Testis (tissue), 3 donors: ENCODE data around the gene DYNC1I1. TPM values are rescaled to one million over a fixed set of nuclear protein-coding genes. Genes with fewer than 3 reads are reported as not detected.

Experiments used
- DNase-seq: peaks from one replicate; pipeline ENCODE4 v3.0.0-alpha.2; 2019
- H3K27ac ChIP-seq, 2 donors: fragments of 200-600 bp; sonication (generic); one replicate each; pipeline ENCODE4 v1.5.1; 2019
- H3K27me3 ChIP-seq: fragments of 200-600 bp; sonication (generic); one replicate; pipeline ENCODE4 v1.5.1; 2019
- H3K36me3 ChIP-seq: fragments of 200-600 bp; sonication (generic); one replicate; pipeline ENCODE4 v1.5.1; 2017; ENCODE audit warnings: low read depth; ENCODE audit errors: missing control alignments
- H3K4me1 ChIP-seq: fragments of 200-600 bp; sonication (generic); one replicate; pipeline ENCODE4 v1.5.1; 2019
- H3K4me3 ChIP-seq, 2 donors: fragments of 200-600 bp; sonication (generic); one replicate each; pipeline ENCODE4 v1.5.1; 2017 to 2019
- H3K9me3 ChIP-seq: fragments of 200-600 bp; sonication (generic); one replicate; pipeline ENCODE4 v1.5.1; 2017
- CTCF ChIP-seq, 3 experiments: fragments of 450-650 bp in 2 of 3; fragments of 200-600 bp in 1 of 3; sonication (generic) in 1 of 3; IDR thresholded peaks; one replicate each; pipeline ENCODE4 v1.5.1; 2016 to 2019; ENCODE audit warnings: antibody characterized with exemption in 3 of 3, mild to moderate bottlenecking in 2 of 3, moderate library complexity in 1 of 3
- POLR2A ChIP-seq: fragments of 450-650 bp; IDR thresholded peaks from one replicate; pipeline ENCODE4 v1.6.1; 2017; ENCODE audit warnings: antibody characterized with exemption, mild to moderate bottlenecking, moderate library complexity
- WGBS, 2 donors: methylation state at CpG; one replicate each; pipeline ENCODE4 v1.1.5; 2018; 5-methylcytosine and 5-hydroxymethylcytosine counted together
- intact Hi-C: fragments of 100-400 bp; cut with DNase I; formaldehyde crosslinking; loops from one replicate; pipeline ENCODE4 v1.15.1; 2023; ENCODE audit warnings: low total_unique reads
- polyA plus RNA-seq: library from polyadenylated mRNA; stranded (reverse); fragments of 350-450 nt; fragmentation: Illumina TruSeq; extraction: RNeasy Lipid Tissue Mini Kit (QIAGEN cat#74804); gene quantifications from one replicate; pipeline ENCODE4 v1.2.3, GENCODE V29; 2014; ENCODE audit warnings: low read depth, low replicate concordance; ENCODE audit not compliant: insufficient read depth
- total RNA-seq, 2 donors: library from RNA; depleted of rRNA; stranded (reverse); fragments of >200 nt; gene quantifications; one replicate each; pipeline ENCODE4 v1.2.3, GENCODE V29; 2016

Gene DYNC1I1
- total and polyA plus RNA-seq, 3 donors from 2014 or later, result 3.7 to 7.1 (median 5.0) TPM

DNA sequence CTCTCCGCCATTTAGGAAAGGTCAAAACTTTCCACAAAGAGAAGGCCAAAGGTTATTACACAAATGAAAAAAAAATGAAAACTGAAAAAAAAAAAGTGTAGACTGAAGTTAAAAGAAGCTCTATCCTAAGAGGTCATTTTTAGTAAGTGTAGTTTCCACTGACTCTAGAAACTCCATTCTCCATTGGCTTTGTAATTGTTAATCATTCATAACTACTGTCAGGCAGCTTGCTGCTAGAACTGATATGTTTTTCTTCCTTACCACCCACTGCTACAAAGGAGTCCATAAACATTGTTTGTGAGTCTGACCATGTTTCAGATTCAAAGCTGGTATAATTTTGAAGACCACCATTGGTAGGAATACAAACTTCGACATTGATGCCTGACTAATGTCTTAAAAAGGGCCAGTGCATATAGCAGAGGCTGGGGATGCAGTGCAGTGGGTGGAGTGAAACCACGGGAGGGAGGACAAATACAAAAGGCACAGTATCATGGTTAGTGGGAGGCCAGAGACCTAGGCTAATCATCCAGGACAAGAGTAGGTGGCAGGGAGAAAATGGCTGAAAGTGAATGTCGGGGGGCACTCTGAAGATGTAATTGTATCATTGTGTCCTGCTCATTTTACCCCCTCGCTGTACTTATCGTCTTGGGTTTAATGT lies 16.9 kb upstream of the DYNC1I1 start:
- WGBS, 2 donors, result 86 to 88% methylated on average over 6 of the region's 6 CpGs

GRCh38 chr7:95758187-95758586 lies 14.2 kb upstream of the DYNC1I1 start:
- DNase-seq, result no peak
- H3K27me3 ChIP-seq, result no peaks in the 10 kb centered on the region
- H3K4me1 ChIP-seq, result no peaks in the 10 kb centered on the region
- TF ChIP-seq POLR2A (no peak), CTCF (IDR thresholded peaks at IDR 0.05) (no peak)
- H3K4me3 ChIP-seq, result no peak overlapping the region
- no peaks in the 10 kb centered on the region for H3K36me3 ChIP-seq
- H3K27ac ChIP-seq, result no peak overlapping the region
- H3K9me3 ChIP-seq, result no peaks in the 10 kb centered on the region
- 50 to 72% methylated on average over 3 of the region's 3 CpGs for WGBS, 2 donors
- intact Hi-C loops, result no loop called here

More for the DNA sequence above, 16.9 kb upstream of the DYNC1I1 start:
- no peak overlapping the region for H3K4me3 ChIP-seq
- intact Hi-C loops, result no loop called here
- no peak for TF ChIP-seq POLR2A
- no peak for TF ChIP-seq CTCF (IDR thresholded peaks at IDR 0.05)
- no peaks in the 10 kb centered on the region for H3K27me3 ChIP-seq
- no peak for DNase-seq
- no peak overlapping the region for H3K27ac ChIP-seq
- no peaks in the 10 kb centered on the region for H3K36me3 ChIP-seq
- H3K4me1 ChIP-seq, result no peaks in the 10 kb centered on the region
- H3K9me3 ChIP-seq, result no peaks in the 10 kb centered on the region

DNA sequence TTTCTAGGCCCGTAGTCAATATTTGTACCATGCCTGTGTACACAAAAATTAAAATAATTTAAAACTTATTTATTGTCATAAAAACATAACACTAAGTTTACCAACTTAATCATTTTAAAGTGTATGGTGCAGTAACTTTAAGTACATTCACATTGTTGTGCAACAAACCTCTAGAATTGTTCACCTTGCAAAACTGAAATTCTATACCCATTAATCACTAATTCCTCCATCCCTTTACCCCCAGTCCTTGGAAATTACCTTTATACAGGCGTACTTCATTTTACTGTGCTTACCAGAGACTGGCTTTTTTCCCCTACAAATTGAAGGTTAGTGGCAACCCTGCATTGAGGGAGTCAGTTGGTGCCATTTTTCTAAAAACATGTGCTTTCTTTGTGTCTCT lies 6.3 kb upstream of the DYNC1I1 start:
- Histone ChIP-seq H3K27ac (no peak overlapping the region), H3K36me3 (no peaks in the 10 kb centered on the region), H3K27me3 (no peaks in the 10 kb centered on the region), H3K4me1 (peaks cover 3% of the 10 kb centered on the region), H3K4me3 (no peak overlapping the region), H3K9me3 (no peaks in the 10 kb centered on the region)
- WGBS, 2 donors, result 89 to 92% methylated on average over 2 of the region's 2 CpGs
- intact Hi-C loops, result no loop called here
- TF ChIP-seq CTCF (IDR thresholded peaks at IDR 0.05), result no peak
- TF ChIP-seq POLR2A, result no peak
- no peak for DNase-seq

DNA sequence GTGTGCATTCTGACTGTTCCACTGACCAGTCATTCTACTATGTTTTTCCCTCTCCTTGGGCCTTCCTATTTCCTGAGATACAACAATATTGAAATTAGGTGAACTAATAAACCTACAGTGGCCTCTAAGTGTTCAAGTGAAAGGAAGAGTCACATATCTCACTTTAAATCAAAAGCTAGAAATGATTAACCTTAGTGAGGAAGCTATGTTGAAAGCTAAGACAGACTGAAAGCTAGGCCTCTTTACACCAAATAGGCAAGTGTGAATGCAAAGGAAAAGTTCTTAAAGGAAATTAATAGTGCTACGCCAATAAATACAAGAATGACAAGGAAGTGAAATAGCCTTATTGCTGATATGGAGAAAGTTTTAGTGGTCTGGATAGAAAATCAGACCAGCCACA lies 5.7 kb upstream of the DYNC1I1 start:
- intact Hi-C loops, result no loop called here
- WGBS, 2 donors, result 96% methylated on average over 1 of the region's 1 CpG

More for the DNA sequence above, 5.7 kb upstream of the DYNC1I1 start:
- no peak for DNase-seq
- H3K9me3 ChIP-seq, result no peaks in the 10 kb centered on the region
- peaks cover 3% of the 10 kb centered on the region for H3K4me1 ChIP-seq
- TF ChIP-seq CTCF (IDR thresholded peaks at IDR 0.05) (no peak), POLR2A (no peak)
- no peak overlapping the region for H3K27ac ChIP-seq
- H3K36me3 ChIP-seq, result no peaks in the 10 kb centered on the region
- H3K27me3 ChIP-seq, result no peaks in the 10 kb centered on the region
- no peak overlapping the region for H3K4me3 ChIP-seq
